OCI-LY7 (cell line): ENCODE results near the gene TMEM106C. TPM values are rescaled to one million over a fixed set of nuclear protein-coding genes. Genes with fewer than 3 reads are reported as not detected.

ENCODE experiments used
- BruUV-seq: library from RNA; stranded (reverse); fragments of 400-500 nt; replicated peaks from 2 replicates; lab custom pipeline; 2021; lab: Mats Ljungman, UMichigan
- CTCF ChIA-PET: fragments of 300-600 bp; sonication (Branson Sonifier 250); formaldehyde crosslinking; loops from one replicate; lab custom pipeline; 2022; ENCODE audit warnings: antibody characterized with exemption; ENCODE audit not compliant: unreplicated experiment; lab: Charles Lee
- POLR2A ChIA-PET: fragments of 300-600 bp; sonication (Branson Sonifier 250); formaldehyde crosslinking; loops from one replicate; lab custom pipeline; 2022; ENCODE audit warnings: antibody characterized with exemption; lab: Charles Lee
- DNase-seq: peaks from one replicate; pipeline ENCODE4 v3.0.0-alpha.2; 2015; ENCODE audit warnings: low spot score
- H2AFZ ChIP-seq: fragments of 200-600 bp; sonication (generic), shearing (Covaris generic); 2 replicates; pipeline ENCODE4 v1.6.1; 2014; ENCODE audit warnings: mild to moderate bottlenecking, antibody characterized with exemption, low read length, moderate library complexity
- H3K27ac ChIP-seq: fragments of 200-600 bp; sonication (generic); 2 replicates; pipeline ENCODE4 v1.5.1; 2014; ENCODE audit warnings: mixed run types, low read depth, mild to moderate bottlenecking, moderate library complexity, low read length, inconsistent platforms; ENCODE audit not compliant: poor library complexity, severe bottlenecking
- H3K36me3 ChIP-seq: fragments of 200-600 bp; sonication (generic); 2 replicates; pipeline ENCODE4 v1.6.1; 2014; ENCODE audit warnings: mild to moderate bottlenecking, antibody characterized with exemption, low read length, moderate library complexity, mixed read lengths; ENCODE audit not compliant: insufficient read depth
- H3K4me1 ChIP-seq: fragments of 200-600 bp; sonication (generic); 2 replicates; pipeline ENCODE4 v1.5.1; 2014; ENCODE audit warnings: mild to moderate bottlenecking, low read length; ENCODE audit not compliant: insufficient read depth, poor library complexity, severe bottlenecking
- H3K4me2 ChIP-seq: fragments of 200-600 bp; sonication (generic); 2 replicates; pipeline ENCODE4 v1.6.1; 2014; ENCODE audit warnings: mild to moderate bottlenecking, low read length
- H3K4me3 ChIP-seq: fragments of 200-600 bp; sonication (generic); 2 replicates; pipeline ENCODE4 v1.5.1; 2014; ENCODE audit warnings: mild to moderate bottlenecking, low read depth, low read length; ENCODE audit not compliant: poor library complexity, severe bottlenecking
- H3K79me2 ChIP-seq: fragments of 200-600 bp; sonication (generic); 2 replicates; pipeline ENCODE4 v1.6.1; 2016; ENCODE audit warnings: low read depth, mild to moderate bottlenecking, low read length, moderate library complexity, mixed read lengths; ENCODE audit not compliant: insufficient read depth
- H3K9me2 ChIP-seq: fragments of 200-600 bp; sonication (generic); 2 replicates; pipeline ENCODE4 v1.6.1; 2016; ENCODE audit warnings: mild to moderate bottlenecking, low read length, mixed read lengths; ENCODE audit not compliant: insufficient read depth
- H3K9me3 ChIP-seq: fragments of 200-600 bp; sonication (generic); 2 replicates; pipeline ENCODE4 v1.6.1; 2014; ENCODE audit warnings: mild to moderate bottlenecking, mixed run types, low read length, mixed read lengths
- H4K20me1 ChIP-seq: fragments of 200-600 bp; sonication (generic); 2 replicates; pipeline ENCODE4 v1.6.1; 2014; ENCODE audit warnings: mild to moderate bottlenecking, antibody characterized with exemption, low read length, moderate library complexity, mixed read lengths; ENCODE audit not compliant: insufficient read depth
- EZH2phosphoT487 ChIP-seq: fragments of 200-600 bp; sonication (generic); IDR thresholded peaks from 2 replicates; pipeline ENCODE4 v1.6.1; 2018; ENCODE audit warnings: low read depth, borderline replicate concordance, mild to moderate bottlenecking, mixed run types, antibody characterized with exemption, low read length, moderate library complexity, mixed read lengths
- intact Hi-C: fragments of 100-400 bp; cut with micrococcal nuclease; formaldehyde crosslinking; loops from one replicate; pipeline ENCODE4 v1.10.0; 2022; ENCODE audit not compliant: unreplicated experiment
- total RNA-seq, 2 experiments: library from RNA; depleted of rRNA in 1 of 2; stranded (reverse); fragments of >200 nt in 1 of 2; shearing (Covaris generic) in 1 of 2; gene quantifications; 2 replicates each; pipeline ENCODE4 v1.2.3, GENCODE V29; 2014 to 2022
- TF ChIP-seq, protein P1 (sequence below): fragments of 200-600 bp; sonication (generic); conservative IDR thresholded peaks from 2 replicates; pipeline ENCODE4 v1.5.1; 2014; ENCODE audit warnings: mild to moderate bottlenecking, antibody characterized with exemption, low read length, moderate library complexity, mixed read lengths

Gene TMEM106C
- total RNA-seq, 2 experiments from 2014 or later: 123 to 182 TPM

DNA sequence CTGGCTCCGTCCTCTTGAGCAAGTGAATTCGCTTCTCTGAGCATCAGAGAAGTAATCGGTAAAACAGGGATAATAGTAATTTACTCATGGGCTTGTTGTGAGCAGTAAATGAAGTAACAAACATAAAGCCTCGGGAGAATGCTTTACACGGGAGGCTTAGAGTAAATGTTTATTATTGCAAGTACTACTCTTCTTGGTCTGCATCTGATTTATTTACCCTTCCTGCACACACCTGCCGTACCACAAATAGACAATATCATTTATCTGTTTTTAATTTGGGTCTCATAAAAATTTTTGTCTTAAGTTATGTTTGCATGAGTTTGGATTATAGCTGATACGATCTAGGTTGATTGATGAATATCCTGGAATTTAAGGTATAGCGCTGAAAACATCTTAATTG is 48.7 kb downstream of the TMEM106C start:
- Histone ChIP-seq H3K36me3 (no peaks in the 10 kb centered on the region), H3K4me2 (no peak overlapping the region), H3K27ac (no peak overlapping the region), H3K4me3 (no peak overlapping the region), H3K9me2 (no peaks in the 10 kb centered on the region), H4K20me1 (no peaks in the 10 kb centered on the region), H2AFZ (no peak overlapping the region), H3K9me3 (no peaks in the 10 kb centered on the region), H3K4me1 (no peaks in the 10 kb centered on the region), H3K79me2 (no peaks in the 10 kb centered on the region)
- intact Hi-C loops: no loop called here
- TF ChIP-seq, protein P1, sequence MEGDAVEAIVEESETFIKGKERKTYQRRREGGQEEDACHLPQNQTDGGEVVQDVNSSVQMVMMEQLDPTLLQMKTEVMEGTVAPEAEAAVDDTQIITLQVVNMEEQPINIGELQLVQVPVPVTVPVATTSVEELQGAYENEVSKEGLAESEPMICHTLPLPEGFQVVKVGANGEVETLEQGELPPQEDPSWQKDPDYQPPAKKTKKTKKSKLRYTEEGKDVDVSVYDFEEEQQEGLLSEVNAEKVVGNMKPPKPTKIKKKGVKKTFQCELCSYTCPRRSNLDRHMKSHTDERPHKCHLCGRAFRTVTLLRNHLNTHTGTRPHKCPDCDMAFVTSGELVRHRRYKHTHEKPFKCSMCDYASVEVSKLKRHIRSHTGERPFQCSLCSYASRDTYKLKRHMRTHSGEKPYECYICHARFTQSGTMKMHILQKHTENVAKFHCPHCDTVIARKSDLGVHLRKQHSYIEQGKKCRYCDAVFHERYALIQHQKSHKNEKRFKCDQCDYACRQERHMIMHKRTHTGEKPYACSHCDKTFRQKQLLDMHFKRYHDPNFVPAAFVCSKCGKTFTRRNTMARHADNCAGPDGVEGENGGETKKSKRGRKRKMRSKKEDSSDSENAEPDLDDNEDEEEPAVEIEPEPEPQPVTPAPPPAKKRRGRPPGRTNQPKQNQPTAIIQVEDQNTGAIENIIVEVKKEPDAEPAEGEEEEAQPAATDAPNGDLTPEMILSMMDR: no peak
- TF ChIP-seq EZH2phosphoT487: no peak
- no TSS peak for BruUV-seq
- DNase-seq: no peak
- POLR2A ChIA-PET: interaction anchor here (0.6 to 0.7 kb wide), 2 partner anchors 10 to 821 kb away, joined by 4 to 8 read pairs; no protein-coding TSS in a partner anchor
- CTCF ChIA-PET: no interaction called here

DNA sequence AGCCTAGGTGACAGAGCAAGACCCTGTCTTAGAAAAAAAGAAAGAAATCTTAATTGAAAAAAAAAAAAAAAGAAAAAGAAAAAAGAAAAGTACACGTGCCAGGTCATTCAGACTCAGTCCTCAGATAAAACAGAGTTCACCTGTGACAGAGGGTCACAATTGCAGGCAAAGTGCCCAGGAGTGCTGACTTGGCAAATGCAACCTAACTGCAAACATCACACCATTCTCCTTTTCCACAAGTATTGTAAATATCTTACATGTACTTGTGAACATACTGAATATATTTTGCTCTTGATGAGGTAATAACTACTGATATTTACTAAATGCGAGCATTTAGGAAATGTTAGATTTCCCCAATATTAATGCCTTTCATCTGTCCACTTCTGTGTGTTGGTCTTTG is 49.9 kb downstream of the TMEM106C start:
- no peak overlapping the region for H3K4me2 ChIP-seq
- no peaks in the 10 kb centered on the region for H3K4me1 ChIP-seq
- no peaks in the 10 kb centered on the region for H3K9me2 ChIP-seq
- no peaks in the 10 kb centered on the region for H3K79me2 ChIP-seq
- H4K20me1 ChIP-seq: no peaks in the 10 kb centered on the region
- BruUV-seq: no TSS peak
- POLR2A ChIA-PET: no interaction called here
- DNase-seq: no peak
- CTCF ChIA-PET: interaction anchor here (0.7 kb wide), 1 partner anchor 50 kb away, joined by 3 read pairs; the partner anchor contains the start of gene TMEM106C
- no peak overlapping the region for H3K4me3 ChIP-seq
- H3K27ac ChIP-seq: no peak overlapping the region
- TF ChIP-seq, protein P1: no peak
- no peak for TF ChIP-seq EZH2phosphoT487
- no peaks in the 10 kb centered on the region for H3K36me3 ChIP-seq
- H2AFZ ChIP-seq: no peak overlapping the region
- no peaks in the 10 kb centered on the region for H3K9me3 ChIP-seq
- intact Hi-C loops: no loop called here

DNA sequence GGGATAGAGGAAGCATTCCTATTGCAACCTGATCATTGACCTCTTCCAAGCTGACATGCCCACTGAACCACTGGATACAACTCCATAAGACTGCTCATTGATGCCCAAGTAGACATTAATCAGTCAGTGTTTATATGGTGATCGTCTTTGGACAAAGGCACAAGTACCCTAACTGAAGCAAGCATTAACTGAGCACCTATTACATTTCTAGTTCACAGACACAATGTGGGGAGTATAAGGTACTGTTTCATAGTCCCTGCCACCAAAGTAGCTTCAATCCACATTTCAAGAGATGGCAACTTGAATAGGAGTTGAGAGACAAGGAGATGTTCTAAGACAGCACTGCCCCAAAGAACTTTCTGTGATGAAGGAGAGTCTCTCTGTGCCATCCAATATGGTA is 51.7 kb downstream of the TMEM106C start:
- Histone ChIP-seq H2AFZ (no peak overlapping the region), H3K79me2 (no peaks in the 10 kb centered on the region), H3K4me2 (no peak overlapping the region), H3K9me2 (no peaks in the 10 kb centered on the region), H3K4me3 (no peak overlapping the region), H3K4me1 (no peaks in the 10 kb centered on the region), H4K20me1 (no peaks in the 10 kb centered on the region), H3K36me3 (no peaks in the 10 kb centered on the region), H3K27ac (no peak overlapping the region), H3K9me3 (no peaks in the 10 kb centered on the region)
- CTCF ChIA-PET: no interaction called here
- intact Hi-C loops: no loop called here
- POLR2A ChIA-PET: interaction anchor here (0.5 to 1.1 kb wide), 3 partner anchors 35 to 143 kb away, joined by 3 to 4 read pairs (median 3); no protein-coding TSS in a partner anchor
- no TSS peak for BruUV-seq
- TF ChIP-seq, protein P1: no peak
- no peak for TF ChIP-seq EZH2phosphoT487
- no peak for DNase-seq
